Endothelial cell of umbilical vein (primary cell): Measurements from ENCODE around the gene CCDC186. TPM values are rescaled to one million over a fixed set of nuclear protein-coding genes. Genes with fewer than 3 reads are reported as not detected.

Source experiments
- BruUV-seq: library from RNA; stranded (reverse); fragments of 400-500 nt; replicated peaks from 2 replicates; lab custom pipeline; 2021; lab: Mats Ljungman, UMichigan
- CTCF ChIA-PET: fragments of 300-600, 350-600 bp; sonication (Branson Sonifier 250); formaldehyde crosslinking; loops from one replicate; lab custom pipeline; 2021; ENCODE audit warnings: antibody characterized with exemption, inconsistent platforms; lab: Charles Lee
- POLR2A ChIA-PET: fragments of 300-600, 350-600 bp; sonication (Branson Sonifier 250); formaldehyde crosslinking; loops from one replicate; lab custom pipeline; 2021; ENCODE audit warnings: antibody characterized with exemption, inconsistent platforms; lab: Charles Lee
- DNase-seq: peaks from one replicate; pipeline ENCODE4 v3.0.0-alpha.2; 2011; ENCODE audit warnings: low read depth, low spot score
- FAIRE-seq: peaks from 2 replicates; lab custom pipeline; 2011; peaks lifted over from hg19 to GRCh38; lab: Jason Lieb, UNC
- H2AFZ ChIP-seq: 2 replicates; pipeline ENCODE4 v1.6.0; 2012; ENCODE audit warnings: low read depth, low read length, control low read depth, inconsistent platforms
- H3K27ac ChIP-seq: 2 replicates; pipeline ENCODE4 v1.5.1; 2011; ENCODE audit warnings: low read depth, mild to moderate bottlenecking, control low read depth, low read length, moderate library complexity; ENCODE audit not compliant: insufficient read depth
- H3K27me3 ChIP-seq, 2 experiments: 2 replicates each; pipeline versions ENCODE4 v1.6.0 to v1.6.1; 2011; ENCODE audit warnings: low read length in 2 of 2, mixed read lengths in 1 of 2; ENCODE audit not compliant: control insufficient read depth in 2 of 2, insufficient read depth in 2 of 2
- H3K36me3 ChIP-seq, 2 experiments: 2 replicates in 1 of 2; 3 replicates in 1 of 2; pipeline ENCODE4 v1.5.1; 2011; ENCODE audit warnings: low read length in 2 of 2, mild to moderate bottlenecking in 1 of 2, moderate library complexity in 1 of 2; ENCODE audit not compliant: control insufficient read depth in 2 of 2, insufficient read depth in 2 of 2; ENCODE audit errors: extremely low read depth in 1 of 2
- H3K4me1 ChIP-seq: 3 replicates; pipeline ENCODE4 v1.5.1; 2011; ENCODE audit warnings: mild to moderate bottlenecking, low read length; ENCODE audit not compliant: control insufficient read depth, insufficient read depth; ENCODE audit errors: extremely low read depth
- H3K4me2 ChIP-seq: 2 replicates; pipeline ENCODE4 v1.6.1; 2011; ENCODE audit warnings: low read length, control low read depth, mixed read lengths; ENCODE audit not compliant: insufficient read depth
- H3K4me3 ChIP-seq, 3 experiments: fragments of 200-600 bp in 1 of 3; sonication (generic), shearing (Covaris generic) in 1 of 3; replicated peaks in 1 of 3; 2 replicates each; pipeline ENCODE4 v1.5.1; 2011 to 2016; ENCODE audit warnings: control low read depth in 3 of 3, low read length in 3 of 3, mild to moderate bottlenecking in 2 of 3, inconsistent platforms in 1 of 3, low read depth in 1 of 3, moderate library complexity in 1 of 3; ENCODE audit not compliant: insufficient read depth in 1 of 3
- H3K79me2 ChIP-seq: 2 replicates; pipeline ENCODE4 v1.6.0; 2012; ENCODE audit warnings: low read length, inconsistent platforms; ENCODE audit not compliant: control insufficient read depth, insufficient read depth
- H3K9ac ChIP-seq: replicated peaks from 2 replicates; pipeline ENCODE3; 2011; ENCODE audit warnings: low read length, control low read depth; ENCODE audit not compliant: insufficient read depth; ENCODE audit errors: extremely low read depth
- H3K9me1 ChIP-seq: replicated peaks from 3 replicates; pipeline ENCODE4 v1.6.0; 2011; ENCODE audit warnings: mild to moderate bottlenecking, low read length; ENCODE audit not compliant: control insufficient read depth, insufficient read depth; ENCODE audit errors: extremely low read depth
- H3K9me3 ChIP-seq: replicated peaks from 2 replicates; pipeline ENCODE4 v1.5.1; 2012; ENCODE audit warnings: low read length, inconsistent platforms; ENCODE audit not compliant: control insufficient read depth, insufficient read depth
- H4K20me1 ChIP-seq: replicated peaks from 2 replicates; pipeline ENCODE3; 2011; ENCODE audit warnings: mild to moderate bottlenecking, low read length; ENCODE audit not compliant: control insufficient read depth, insufficient read depth; ENCODE audit errors: extremely low read depth
- CTCF ChIP-seq, 2 donors: IDR thresholded peaks; 1 replicate in 1 of 2; 2 replicates in 1 of 2; pipeline ENCODE4 v1.5.1; 2011; ENCODE audit warnings: low read length in 2 of 2, mild to moderate bottlenecking in 2 of 2, moderate library complexity in 2 of 2, control low read depth in 1 of 2, inconsistent platforms in 1 of 2, low read depth in 1 of 2; ENCODE audit not compliant: insufficient read depth in 1 of 2; ENCODE audit errors: extremely low read depth in 1 of 2
- EZH2 ChIP-seq: IDR thresholded peaks from 2 replicates; pipeline ENCODE4 v1.6.1; 2012; ENCODE audit warnings: borderline replicate concordance, low read depth, mild to moderate bottlenecking, moderate library complexity, low read length, inconsistent platforms; ENCODE audit not compliant: severe bottlenecking
- FOS ChIP-seq: IDR thresholded peaks from 2 replicates; pipeline ENCODE4 v1.6.1; 2011; ENCODE audit warnings: mild to moderate bottlenecking, low read length, moderate library complexity, borderline replicate concordance; ENCODE audit not compliant: insufficient read depth
- GATA2 ChIP-seq: IDR thresholded peaks from 2 replicates; pipeline ENCODE4 v1.7.0; 2011; ENCODE audit warnings: low read depth, mild to moderate bottlenecking, moderate library complexity, mixed read lengths, low read length; ENCODE audit not compliant: insufficient read length, insufficient read depth
- JUN ChIP-seq: IDR thresholded peaks from 2 replicates; pipeline ENCODE4 v1.6.1; 2011; ENCODE audit warnings: borderline replicate concordance, low read depth; ENCODE audit not compliant: insufficient read length, insufficient read depth
- MAX ChIP-seq: IDR thresholded peaks from 2 replicates; pipeline ENCODE4 v1.6.1; 2011; ENCODE audit not compliant: insufficient read depth, insufficient read length
- MYC ChIP-seq: IDR thresholded peaks from one replicate; pipeline ENCODE4 v1.6.1; 2011; ENCODE audit warnings: mild to moderate bottlenecking, low read depth, low read length
- POLR2A ChIP-seq: IDR thresholded peaks from 2 replicates; pipeline ENCODE4 v1.6.1; 2012; ENCODE audit warnings: low read depth, mild to moderate bottlenecking, control low read depth, low read length
- POLR2AphosphoS5 ChIP-seq: IDR thresholded peaks from 2 replicates; pipeline ENCODE4 v1.6.1; 2012; ENCODE audit warnings: low read depth, mild to moderate bottlenecking, control low read depth, low read length, moderate library complexity; ENCODE audit not compliant: insufficient read depth
- dilution Hi-C: fragments of 300-500 bp; cut with MboI; formaldehyde crosslinking; loops from one replicate; pipeline ENCODE4 v1.15.0; 2019; ENCODE audit warnings: low sequenced_read_pairs; ENCODE audit not compliant: extremely low pct_ligation_motif_present
- intact Hi-C: fragments of 100-400 bp; cut with micrococcal nuclease; formaldehyde crosslinking; loops from one replicate; pipeline ENCODE4 v1.10.0; 2022
- polyA plus RNA-seq, 4 experiments: library from polyadenylated mRNA; depleted of rRNA in 3 of 4; stranded (reverse) in 3 of 4; unstranded in 1 of 4; fragments of >200 nt; gene quantifications; 2 replicates each; pipeline versions ENCODE4 v1.2.1 to v1.2.3, GENCODE V29; 2011 to 2012; ENCODE audit warnings: missing spikeins in 1 of 4
- total RNA-seq: library from RNA; stranded (reverse); gene quantifications from 2 replicates; pipeline ENCODE4 v1.2.3, GENCODE V29; 2021

CCDC186 gene
- total and polyA plus RNA-seq, 2 donors (not counting 3 experiments of a cell fraction or from before 2014, with no cell fraction given): 1.8 to 13.4 TPM

GRCh38 chr10:114173603-114173920 lies 441 bp downstream of the CCDC186 start:
- peak overlapping the region; percentile 84 for H3K9ac ChIP-seq
- CTCF ChIA-PET: interaction anchor here (0.7 to 0.8 kb wide), 3 partner anchors 23 to 73 kb away, joined by 3 read pairs; no protein-coding TSS in a partner anchor
- intact Hi-C loops: loop anchor here (5.0 kb wide), 2 partner anchors 491 to 649 kb away; partner anchors contain the start of gene FHIP2A
- BruUV-seq: TSS peak; percentile 25
- peak overlapping the region; percentile 49 for H3K27ac ChIP-seq
- no peaks in the 10 kb centered on the region for H4K20me1 ChIP-seq
- H3K4me2 ChIP-seq: peak overlapping the region; percentile 66
- peak overlapping the region; percentile 39 to 99 (median 66) for H3K4me3 ChIP-seq
- DNase-seq (peak; percentile 48), FAIRE-seq (peak; percentile 35)
- peaks cover 23% of the 10 kb centered on the region for H3K79me2 ChIP-seq
- no peaks in the 10 kb centered on the region for H3K36me3 ChIP-seq
- peaks cover 3 to 5% of the 10 kb centered on the region in 2 experiments for H3K27me3 ChIP-seq
- H2AFZ ChIP-seq: peak overlapping the region; percentile 82
- POLR2A ChIA-PET: no interaction called here
- dilution Hi-C loops: no loop called here
- H3K4me1 ChIP-seq: peaks cover 18% of the 10 kb centered on the region
- TF ChIP-seq MAX: no peak
- no peak for TF ChIP-seq POLR2A
- no peak for TF ChIP-seq GATA2
- no peak for TF ChIP-seq EZH2
- TF ChIP-seq POLR2AphosphoS5: no peak
- TF ChIP-seq JUN: no peak
- no peak for TF ChIP-seq CTCF (IDR thresholded peaks at IDR 0.05; ENCODE audit: extremely low read depth in 1 of 2, insufficient read depth in 1 of 2, low read depth in 1 of 2, low read length in 2 of 2)
- TF ChIP-seq MYC: no peak
- TF ChIP-seq FOS: no peak
- no peaks in the 10 kb centered on the region for H3K9me3 ChIP-seq
- H3K9me1 ChIP-seq: no peaks in the 10 kb centered on the region
